Gastrocnemius medialis (tissue), 4 donors: ENCODE data around the gene ADGRG4.

Experiments
- POLR2A ChIP-seq, 2 donors: fragments of 450-650 bp; IDR thresholded peaks; one replicate each; pipeline ENCODE4 v1.6.1; 2017; ENCODE audit warnings: antibody characterized with exemption in 2 of 2, mild to moderate bottlenecking in 2 of 2, moderate library complexity in 2 of 2
- TF ChIP-seq, protein P1 (sequence below), 5 experiments: fragments of 450-650 bp in 3 of 5; fragments of 200-600 bp in 2 of 5; sonication (generic) in 2 of 5; IDR thresholded peaks in 4 of 5; conservative IDR thresholded peaks in 1 of 5; 1 replicate in 4 of 5; 2 replicates in 1 of 5; pipeline ENCODE4 v1.5.1; 2016 to 2019; ENCODE audit warnings: antibody characterized with exemption in 5 of 5, mild to moderate bottlenecking in 3 of 5, moderate library complexity in 3 of 5

DNA sequence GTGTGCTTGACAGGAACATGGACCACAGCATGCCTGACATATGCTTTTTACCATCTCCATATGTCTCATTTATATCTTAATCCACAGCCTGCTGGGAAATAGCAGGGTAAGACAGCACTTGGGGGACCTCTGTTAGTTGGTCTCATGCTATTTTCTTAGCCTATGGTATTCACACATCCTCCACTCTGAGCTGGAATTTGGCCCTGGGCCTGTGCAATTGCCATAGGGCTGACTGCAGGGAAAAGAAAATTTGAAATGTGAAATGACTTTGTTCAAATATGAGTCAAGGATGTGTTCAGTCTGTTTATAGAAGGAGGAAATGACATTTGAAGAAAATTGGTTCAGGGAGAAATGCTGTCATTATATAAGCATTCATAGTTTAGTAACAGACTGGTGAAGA lies 40.0 kb upstream of the ADGRG4 start:
- TF ChIP-seq, protein P1, sequence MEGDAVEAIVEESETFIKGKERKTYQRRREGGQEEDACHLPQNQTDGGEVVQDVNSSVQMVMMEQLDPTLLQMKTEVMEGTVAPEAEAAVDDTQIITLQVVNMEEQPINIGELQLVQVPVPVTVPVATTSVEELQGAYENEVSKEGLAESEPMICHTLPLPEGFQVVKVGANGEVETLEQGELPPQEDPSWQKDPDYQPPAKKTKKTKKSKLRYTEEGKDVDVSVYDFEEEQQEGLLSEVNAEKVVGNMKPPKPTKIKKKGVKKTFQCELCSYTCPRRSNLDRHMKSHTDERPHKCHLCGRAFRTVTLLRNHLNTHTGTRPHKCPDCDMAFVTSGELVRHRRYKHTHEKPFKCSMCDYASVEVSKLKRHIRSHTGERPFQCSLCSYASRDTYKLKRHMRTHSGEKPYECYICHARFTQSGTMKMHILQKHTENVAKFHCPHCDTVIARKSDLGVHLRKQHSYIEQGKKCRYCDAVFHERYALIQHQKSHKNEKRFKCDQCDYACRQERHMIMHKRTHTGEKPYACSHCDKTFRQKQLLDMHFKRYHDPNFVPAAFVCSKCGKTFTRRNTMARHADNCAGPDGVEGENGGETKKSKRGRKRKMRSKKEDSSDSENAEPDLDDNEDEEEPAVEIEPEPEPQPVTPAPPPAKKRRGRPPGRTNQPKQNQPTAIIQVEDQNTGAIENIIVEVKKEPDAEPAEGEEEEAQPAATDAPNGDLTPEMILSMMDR (IDR thresholded peaks at IDR 0.05 in 4 of 5, conservative IDR thresholded peaks at IDR 0.05 in 1 of 5) = no peak
- TF ChIP-seq POLR2A (IDR thresholded peaks at IDR 0.05) = no peak
